Endometrium (tissue), 2 donors: Measurements from ENCODE around the gene RSPO3.
"Not testable (repeated sequence)": the region's sequence is repeated elsewhere in the genome, so short reads cannot be mapped to it uniquely, and the experiment has no call there.

ENCODE experiments used
- FAIRE-seq: peaks from 2 replicates; lab custom pipeline; 2012; peaks lifted over from hg19 to GRCh38; lab: Jason Lieb, UNC
- donor health status: control.
- donor health status: control.

The RSPO3 gene

GRCh38 chr6:127118298-127119101 is at the start of gene RSPO3:
Gene RSPO3, plus strand, starts transcription at chr6:127118671. Its CDS starts 522 bp downstream, at chr6:127119193.
- no peak for FAIRE-seq

GRCh38 chr6:127069659-127070279 is 48.7 kb upstream of the RSPO3 start:
- no peak for FAIRE-seq

GRCh38 chr6:127073222-127073621 is 45.2 kb upstream of the RSPO3 start:
- no peak for FAIRE-seq

- no peak for FAIRE-seq
These were observed 42.0 kb upstream of the RSPO3 start for GRCh38 chr6:127076466-127076865.

- FAIRE-seq = no peak
These were observed 40.6 kb upstream of the RSPO3 start for GRCh38 chr6:127077886-127078285.

- no peak for FAIRE-seq
These were observed 39.8 kb upstream of the RSPO3 start for GRCh38 chr6:127078669-127079068.

GRCh38 chr6:127079681-127080080 is 38.8 kb upstream of the RSPO3 start:
- FAIRE-seq = no peak

- no peak for FAIRE-seq
These were observed 38.4 kb upstream of the RSPO3 start for GRCh38 chr6:127080081-127080480.

- FAIRE-seq = no peak
These were observed 35.1 kb upstream of the RSPO3 start for GRCh38 chr6:127083231-127083962.

GRCh38 chr6:127083963-127084310 is 34.5 kb upstream of the RSPO3 start:
- no peak for FAIRE-seq

- FAIRE-seq = no peak
These were observed 33.3 kb upstream of the RSPO3 start for GRCh38 chr6:127085181-127085580.

- no peak for FAIRE-seq
These were observed 28.4 kb upstream of the RSPO3 start for GRCh38 chr6:127090051-127090450.

- no peak for FAIRE-seq
These were observed 26.0 kb upstream of the RSPO3 start for GRCh38 chr6:127092466-127092865.

- no peak for FAIRE-seq
These were observed 23.7 kb upstream of the RSPO3 start for GRCh38 chr6:127094791-127095190.

- FAIRE-seq = no peak
These were observed 22.3 kb upstream of the RSPO3 start for GRCh38 chr6:127096167-127096566.

- FAIRE-seq = not testable (repeated sequence)
These were observed 21.0 kb upstream of the RSPO3 start for GRCh38 chr6:127097442-127097841.

- peak; percentile 88 for FAIRE-seq
These were observed 17.8 kb upstream of the RSPO3 start for GRCh38 chr6:127100510-127101140.

- FAIRE-seq = no peak
These were observed 16.2 kb upstream of the RSPO3 start for GRCh38 chr6:127102299-127102698.

- FAIRE-seq = no peak
These were observed 15.6 kb upstream of the RSPO3 start for GRCh38 chr6:127102859-127103258.

- FAIRE-seq = no peak
These were observed 15.0 kb upstream of the RSPO3 start for GRCh38 chr6:127103482-127103881.

GRCh38 chr6:127107916-127108315 is 10.6 kb upstream of the RSPO3 start:
- FAIRE-seq = no peak

- FAIRE-seq = no peak
These were observed 7.8 kb upstream of the RSPO3 start for GRCh38 chr6:127110712-127111111.

- no peak for FAIRE-seq
These were observed 6.9 kb upstream of the RSPO3 start for GRCh38 chr6:127111526-127111925.
